ENCODE results near the gene OBSL1. TPM values are rescaled to one million over a fixed set of nuclear protein-coding genes. Genes with fewer than 3 reads are reported as not detected.

The OBSL1 gene
- total and polyA plus RNA-seq, 2 of the 4 experiments (the other 2 are of a cell fraction): 21.5 to 51.2 TPM

DNA sequence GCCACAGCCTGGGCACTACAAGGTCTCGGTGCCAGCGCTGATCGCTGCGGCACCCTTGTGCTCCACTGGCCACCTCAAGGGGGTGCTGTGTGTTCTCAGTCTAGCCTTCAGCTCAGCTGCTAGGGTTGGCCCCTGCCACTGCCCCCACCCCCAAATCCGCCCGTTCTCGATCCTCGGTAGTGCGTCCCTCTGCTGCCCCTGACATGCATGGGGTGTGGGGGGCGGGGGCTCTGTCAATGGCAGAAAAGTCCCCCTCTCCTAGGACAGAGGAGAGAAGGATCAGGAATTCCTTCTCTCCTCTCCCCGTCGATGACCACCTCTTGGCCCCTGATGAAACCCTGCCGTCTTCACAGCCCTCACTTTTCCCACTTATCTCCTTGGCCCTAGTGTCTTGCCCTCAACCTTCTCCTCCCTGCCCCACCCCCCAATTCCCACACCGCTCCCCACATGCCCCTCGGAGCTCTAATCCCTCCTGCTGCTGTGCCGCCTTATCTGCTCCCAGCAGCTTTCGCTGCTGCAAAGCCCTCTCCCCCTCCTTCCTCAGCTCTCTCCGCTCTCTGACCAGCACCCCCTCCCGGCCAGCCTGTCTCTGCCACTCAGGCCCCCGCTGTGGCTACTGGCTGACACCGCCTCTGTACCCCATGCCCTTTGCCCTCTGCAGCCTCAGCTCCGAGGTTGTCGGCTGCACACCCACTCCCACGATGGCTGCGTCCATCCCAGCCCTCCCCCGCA is 61.4 kb downstream of the OBSL1 start:
- CTCF ChIA-PET: interaction anchor here (0.7 to 2.0 kb wide), 11 partner anchors 9 to 107 kb away, joined by 3 to 28 read pairs (median 5); partner anchors contain the start of gene GMPPA
- peaks cover 46% of the 10 kb centered on the region for H3K27me3 ChIP-seq (ENCODE audit: control insufficient read depth, insufficient read depth, low read length)
- H2AK9ac ChIP-seq (replicated peaks; ENCODE audit: low read depth, low read length, poor library complexity): peak overlapping the region; percentile 85
- dilution Hi-C loops (cut with HindIII; ENCODE audit: low sequenced_read_pairs, unreplicated experiment) (no loop called here), in situ Hi-C loops (cut with MboI; ENCODE audit: low sequenced_read_pairs) (no loop called here), intact Hi-C loops (cut with micrococcal nuclease) (loop anchor here (1.0 kb wide), 1 partner anchor 20 kb away; no protein-coding TSS in a partner anchor)
- H3K9me3 ChIP-seq (ENCODE audit: control insufficient read depth, insufficient read depth, low read length): no peaks in the 10 kb centered on the region
- no peak overlapping the region for H3K18ac ChIP-seq (ENCODE audit: low read depth, low read length)
- H3K9ac ChIP-seq (ENCODE audit: low read depth, low read length): peak overlapping the region; percentile 25; the same call in 1 of the 2 replicates
- no TSS peak for BruUV-seq (replicated peaks)
- H4K20me1 ChIP-seq (ENCODE audit: insufficient read depth, low read length): no peaks in the 10 kb centered on the region
- H3K56ac ChIP-seq (ENCODE audit: extremely low read depth, insufficient read depth, low read length): no peak overlapping the region
- POLR2A ChIA-PET (ENCODE audit: unreplicated experiment): interaction anchor here (0.8 kb wide), 1 partner anchor 11 kb away, joined by 4 read pairs; the partner anchor contains the start of gene GMPPA
- no peak for TF ChIP-seq RFX5 (IDR thresholded peaks at IDR 0.05; ENCODE audit: low read depth, low read length)
- TF ChIP-seq SMC3 (IDR thresholded peaks at IDR 0.05; ENCODE audit: low read depth, low read length): peak; percentile 30
- no peak for TF ChIP-seq FOS (IDR thresholded peaks at IDR 0.05; ENCODE audit: low read depth, low read length)
- TF ChIP-seq RAD21 (IDR thresholded peaks at IDR 0.05; ENCODE audit: low read length): peak; percentile 42
- TF ChIP-seq MXI1 (IDR thresholded peaks at IDR 0.05; ENCODE audit: borderline replicate concordance, low read depth, low read length): no peak
- TF ChIP-seq RCOR1 (IDR thresholded peaks at IDR 0.05; ENCODE audit: insufficient replicate concordance, low read length): no peak
- TF ChIP-seq USF2 (IDR thresholded peaks at IDR 0.05; ENCODE audit: low read depth, low read length): no peak
- TF ChIP-seq, protein P1, sequence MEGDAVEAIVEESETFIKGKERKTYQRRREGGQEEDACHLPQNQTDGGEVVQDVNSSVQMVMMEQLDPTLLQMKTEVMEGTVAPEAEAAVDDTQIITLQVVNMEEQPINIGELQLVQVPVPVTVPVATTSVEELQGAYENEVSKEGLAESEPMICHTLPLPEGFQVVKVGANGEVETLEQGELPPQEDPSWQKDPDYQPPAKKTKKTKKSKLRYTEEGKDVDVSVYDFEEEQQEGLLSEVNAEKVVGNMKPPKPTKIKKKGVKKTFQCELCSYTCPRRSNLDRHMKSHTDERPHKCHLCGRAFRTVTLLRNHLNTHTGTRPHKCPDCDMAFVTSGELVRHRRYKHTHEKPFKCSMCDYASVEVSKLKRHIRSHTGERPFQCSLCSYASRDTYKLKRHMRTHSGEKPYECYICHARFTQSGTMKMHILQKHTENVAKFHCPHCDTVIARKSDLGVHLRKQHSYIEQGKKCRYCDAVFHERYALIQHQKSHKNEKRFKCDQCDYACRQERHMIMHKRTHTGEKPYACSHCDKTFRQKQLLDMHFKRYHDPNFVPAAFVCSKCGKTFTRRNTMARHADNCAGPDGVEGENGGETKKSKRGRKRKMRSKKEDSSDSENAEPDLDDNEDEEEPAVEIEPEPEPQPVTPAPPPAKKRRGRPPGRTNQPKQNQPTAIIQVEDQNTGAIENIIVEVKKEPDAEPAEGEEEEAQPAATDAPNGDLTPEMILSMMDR (conservative IDR thresholded peaks at IDR 0.05; ENCODE audit: low read depth, low read length): peak; percentile 67
- peak; percentile 70; the same call in 1 of the 2 replicates for TF ChIP-seq MAZ (IDR thresholded peaks at IDR 0.05; ENCODE audit: borderline replicate concordance, low read depth, low read length)
- no peak for TF ChIP-seq BHLHE40 (IDR thresholded peaks at IDR 0.05; ENCODE audit: low read depth, low read length)
- TF ChIP-seq MAFK (IDR thresholded peaks at IDR 0.05; ENCODE audit: low read depth, low read length): no peak
- TF ChIP-seq, protein P2, sequence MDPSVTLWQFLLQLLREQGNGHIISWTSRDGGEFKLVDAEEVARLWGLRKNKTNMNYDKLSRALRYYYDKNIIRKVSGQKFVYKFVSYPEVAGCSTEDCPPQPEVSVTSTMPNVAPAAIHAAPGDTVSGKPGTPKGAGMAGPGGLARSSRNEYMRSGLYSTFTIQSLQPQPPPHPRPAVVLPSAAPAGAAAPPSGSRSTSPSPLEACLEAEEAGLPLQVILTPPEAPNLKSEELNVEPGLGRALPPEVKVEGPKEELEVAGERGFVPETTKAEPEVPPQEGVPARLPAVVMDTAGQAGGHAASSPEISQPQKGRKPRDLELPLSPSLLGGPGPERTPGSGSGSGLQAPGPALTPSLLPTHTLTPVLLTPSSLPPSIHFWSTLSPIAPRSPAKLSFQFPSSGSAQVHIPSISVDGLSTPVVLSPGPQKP (IDR thresholded peaks at IDR 0.05; ENCODE audit: borderline replicate concordance, low read depth, low read length): no peak
- no peak for TF ChIP-seq CEBPB (IDR thresholded peaks at IDR 0.05; ENCODE audit: low read depth, low read length)
- no peak overlapping the region for H3K23ac ChIP-seq (ENCODE audit: low read depth, low read length)
- H4K91ac ChIP-seq (ENCODE audit: insufficient read depth, low read depth, low read length): no peak overlapping the region
- WGBS, 2 experiments (ENCODE audit: extremely low coverage in 2 of 2, insufficient read length in 1 of 2): 10% methylated on average over 6 of the region's 26 CpGs; no CpG with 5 or more reads in 1 of the 2 experiments
- H3K36me3 ChIP-seq (ENCODE audit: control insufficient read depth, insufficient read depth, low read length): peaks cover 22% of the 10 kb centered on the region
- peak overlapping the region; percentile 75 for H3K4me2 ChIP-seq (ENCODE audit: low read depth, low read length)
- H3K4me3 ChIP-seq (ENCODE audit: insufficient read depth, low read depth, low read length): peak overlapping the region; percentile 26
- no peak overlapping the region for H2BK120ac ChIP-seq (ENCODE audit: low read depth, low read length)
- peak overlapping the region; percentile 75 for H2AFZ ChIP-seq (replicated peaks; ENCODE audit: low read length, poor library complexity)
- no peak overlapping the region for H3K27ac ChIP-seq (ENCODE audit: insufficient read depth, low read length)
- no peak overlapping the region for H3K4ac ChIP-seq (ENCODE audit: low read depth, low read length)
- H2BK15ac ChIP-seq (ENCODE audit: low read depth, low read length): no peak overlapping the region
- no peak overlapping the region for H2BK20ac ChIP-seq (ENCODE audit: low read depth, low read length)
- peak; percentile 45 for DNase-seq
- H3K79me1 ChIP-seq (ENCODE audit: low read depth in 1 of 2, low read length in 2 of 2): no peaks in the 10 kb centered on the region
- H2AK5ac ChIP-seq (ENCODE audit: low read depth, low read length): no peak overlapping the region
- no peak overlapping the region for H2BK5ac ChIP-seq (ENCODE audit: low read depth, low read length, poor library complexity, severe bottlenecking)
- H4K5ac ChIP-seq (ENCODE audit: low read depth, low read length): no peak overlapping the region
- no peaks in the 10 kb centered on the region for H3K9me1 ChIP-seq (ENCODE audit: insufficient read depth, low read length)
- H3K4me1 ChIP-seq (ENCODE audit: control insufficient read depth, insufficient read depth, low read length): peaks cover 8% of the 10 kb centered on the region; the same call in 1 of the 2 replicates
- no peak overlapping the region; a peak in 1 of 4 replicates for H4K8ac ChIP-seq (ENCODE audit: low read depth in 2 of 2, low read length in 2 of 2)
- peak; percentile 85 for ATAC-seq (ENCODE audit: low read depth)
- no peak overlapping the region for H3K14ac ChIP-seq (replicated peaks; ENCODE audit: low read depth, low read length)
